Activated CD4-positive, alpha-beta T cell treated with anti-CD3 and anti-CD28 coated beads for 4 hours (primary cell): Measurements from ENCODE around the gene SLC22A23.

Experiments used
- DNase-seq, 2 donors: peaks; one replicate each; pipeline ENCODE4 v3.0.0-alpha.2; 2020

SLC22A23 gene

GRCh38 chr6:3456898-3457709, at the start of gene SLC22A23:
Gene SLC22A23, minus strand, starts transcription at chr6:3457050. Its CDS starts 491 bp downstream, at chr6:3456559.
- DNase-seq, result peak; percentile 71 to 75

- no peak for DNase-seq
Measured at GRCh38 chr6:3506200-3506599, 49.4 kb upstream of the SLC22A23 start.

GRCh38 chr6:3504938-3505805, 48.3 kb upstream of the SLC22A23 start:
- no peak for DNase-seq

- DNase-seq, result no peak
Measured at GRCh38 chr6:3504354-3504753, 47.5 kb upstream of the SLC22A23 start.

GRCh38 chr6:3501826-3502500, 45.1 kb upstream of the SLC22A23 start:
- DNase-seq, result no peak

GRCh38 chr6:3500262-3501014, 43.6 kb upstream of the SLC22A23 start:
- DNase-seq, result no peak

- no peak for DNase-seq
Measured at GRCh38 chr6:3499603-3500002, 42.8 kb upstream of the SLC22A23 start.

GRCh38 chr6:3496395-3496794, 39.5 kb upstream of the SLC22A23 start:
- no peak for DNase-seq

GRCh38 chr6:3494391-3495100, 37.7 kb upstream of the SLC22A23 start:
- no peak for DNase-seq

GRCh38 chr6:3490625-3490980, 33.8 kb upstream of the SLC22A23 start:
- DNase-seq, result no peak

GRCh38 chr6:3489961-3490624, 33.2 kb upstream of the SLC22A23 start:
- DNase-seq, result no peak

GRCh38 chr6:3489027-3489757, 32.3 kb upstream of the SLC22A23 start:
- DNase-seq, result no peak

GRCh38 chr6:3484946-3485345, 28.1 kb upstream of the SLC22A23 start:
- DNase-seq, result no peak

GRCh38 chr6:3484192-3484591, 27.3 kb upstream of the SLC22A23 start:
- no peak for DNase-seq

GRCh38 chr6:3483675-3484074, 26.8 kb upstream of the SLC22A23 start:
- DNase-seq, result no peak

GRCh38 chr6:3482869-3483268, 26.0 kb upstream of the SLC22A23 start:
- no peak for DNase-seq

- no peak for DNase-seq
Measured at GRCh38 chr6:3481640-3482039, 24.8 kb upstream of the SLC22A23 start.

- DNase-seq, result no peak
Measured at GRCh38 chr6:3480009-3480408, 23.2 kb upstream of the SLC22A23 start.

GRCh38 chr6:3473773-3474172, 16.9 kb upstream of the SLC22A23 start:
- no peak for DNase-seq

GRCh38 chr6:3471711-3472110, 14.9 kb upstream of the SLC22A23 start:
- no peak for DNase-seq

GRCh38 chr6:3471286-3471685, 14.4 kb upstream of the SLC22A23 start:
- DNase-seq, result no peak
